SH-SY5Y (cell line): Measurements from ENCODE around the gene GABBR1.

Experiments used
- GATA2 ChIP-seq: IDR thresholded peaks from 2 replicates; pipeline ENCODE4 v1.6.1; 2011; ENCODE audit warnings: mild to moderate bottlenecking, low read depth, low read length
- GATA3 ChIP-seq: IDR thresholded peaks from 2 replicates; pipeline ENCODE4 v1.6.1; 2011; ENCODE audit warnings: low read depth, mild to moderate bottlenecking, low read length, moderate library complexity

DNA sequence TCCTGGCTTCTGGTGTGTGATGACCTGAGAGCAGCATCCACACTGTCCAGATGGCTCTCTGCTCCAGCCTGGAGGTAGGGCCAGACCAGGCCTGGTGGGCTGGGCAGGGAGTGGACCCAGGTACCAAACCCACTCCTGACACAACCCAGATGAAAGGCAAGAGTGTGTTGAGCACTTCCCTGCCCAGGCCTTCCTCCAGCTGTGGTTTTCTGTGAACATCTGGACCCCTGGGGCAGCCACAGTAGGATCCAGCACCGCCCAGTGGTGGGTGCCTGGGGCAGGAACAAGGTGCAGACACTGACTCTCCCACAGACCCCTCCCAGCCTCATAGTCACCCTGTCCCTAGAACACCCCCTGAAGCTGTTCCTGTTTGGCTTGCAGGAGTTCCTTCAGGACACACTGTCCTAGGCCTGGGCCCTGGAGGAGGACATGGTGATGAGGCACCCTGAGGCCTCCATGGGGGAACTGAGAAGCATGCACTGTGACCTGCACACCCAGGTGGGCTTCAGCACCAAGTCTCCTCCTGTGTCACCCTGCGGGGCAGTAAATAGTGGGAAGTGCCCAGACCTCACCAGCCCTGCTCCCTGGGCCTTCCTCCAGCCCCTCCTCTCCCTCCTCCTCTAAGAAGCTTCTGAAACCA, 102.2 kb downstream of the GABBR1 start:
- TF ChIP-seq GATA3 (no peak), GATA2 (no peak)
